HEK293T (cell line): ENCODE measurements around the gene SERPIND1.
"Not testable (repeated sequence)": the region's sequence is repeated elsewhere in the genome, so short reads cannot be mapped to it uniquely, and the experiment has no call there.

Source experiments
- CTCF ChIA-PET: fragments of 350-600 bp; formaldehyde crosslinking; extraction: SDS; loops from one replicate; lab custom pipeline; 2021; ENCODE audit warnings: antibody characterized with exemption, inconsistent platforms; lab: Yijun Ruan, JAX
- POLR2A ChIA-PET: fragments of 350-600 bp; formaldehyde crosslinking; extraction: SDS; loops from one replicate; lab custom pipeline; 2020; ENCODE audit warnings: antibody characterized with exemption, inconsistent platforms; lab: Yijun Ruan, JAX
- DNase-seq: peaks from one replicate; pipeline ENCODE4 v3.0.0; 2012; ENCODE audit warnings: mixed read lengths; ENCODE audit errors: extremely low spot score
- ARNT ChIP-seq: fragments of 450-650 bp; IDR thresholded peaks from 2 replicates; pipeline ENCODE4 v1.6.1; 2017; ENCODE audit warnings: mild to moderate bottlenecking
- BHLHE40 ChIP-seq: fragments of 450-650 bp; IDR thresholded peaks from 2 replicates; pipeline ENCODE4 v1.6.1; 2016; ENCODE audit warnings: mild to moderate bottlenecking, moderate library complexity, borderline replicate concordance
- CTBP1 ChIP-seq: fragments of 450-650 bp; IDR thresholded peaks from 2 replicates; pipeline ENCODE4 v1.6.1; 2016; ENCODE audit warnings: borderline replicate concordance
- ELF4 ChIP-seq: fragments of 450-650 bp; IDR thresholded peaks from 2 replicates; pipeline ENCODE4 v1.6.1; 2017; ENCODE audit warnings: antibody characterized with exemption
- FOXA1 ChIP-seq: fragments of 450-650 bp; IDR thresholded peaks from 2 replicates; pipeline ENCODE4 v1.6.1; 2016; ENCODE audit warnings: mild to moderate bottlenecking
- FOXK2 ChIP-seq: fragments of 450-650 bp; IDR thresholded peaks from 2 replicates; pipeline ENCODE4 v1.6.1; 2016; ENCODE audit warnings: mild to moderate bottlenecking
- FOXM1 ChIP-seq: fragments of 450-650 bp; IDR thresholded peaks from 2 replicates; pipeline ENCODE4 v1.6.1; 2017; ENCODE audit warnings: mild to moderate bottlenecking, borderline replicate concordance
- HDGF ChIP-seq: fragments of 450-650 bp; IDR thresholded peaks from 2 replicates; pipeline ENCODE4 v1.6.1; 2017; ENCODE audit warnings: antibody characterized with exemption, borderline replicate concordance
- L3MBTL2 ChIP-seq: fragments of 450-650 bp; conservative IDR thresholded peaks from 2 replicates; pipeline ENCODE4 v1.6.1; 2016; ENCODE audit warnings: mild to moderate bottlenecking
- LEF1 ChIP-seq: fragments of 450-650 bp; IDR thresholded peaks from 2 replicates; pipeline ENCODE4 v1.6.1; 2017; ENCODE audit warnings: mild to moderate bottlenecking, borderline replicate concordance
- NFRKB ChIP-seq: fragments of 450-650 bp; IDR thresholded peaks from 2 replicates; pipeline ENCODE4 v1.6.1; 2016; ENCODE audit warnings: mild to moderate bottlenecking, moderate library complexity
- PKNOX1 ChIP-seq: fragments of 450-650 bp; IDR thresholded peaks from 2 replicates; pipeline ENCODE4 v1.6.1; 2016
- SP1 ChIP-seq: fragments of 450-650 bp; IDR thresholded peaks from 2 replicates; pipeline ENCODE4 v1.6.1; 2017
- SUZ12 ChIP-seq: fragments of 450-650 bp; IDR thresholded peaks from 2 replicates; pipeline ENCODE4 v1.6.1; 2016; ENCODE audit warnings: mild to moderate bottlenecking
- TARDBP ChIP-seq: fragments of 450-650 bp; IDR thresholded peaks from 2 replicates; pipeline ENCODE4 v1.6.1; 2016
- ZNF384 ChIP-seq: fragments of 450-650 bp; IDR thresholded peaks from 2 replicates; pipeline ENCODE4 v1.6.1; 2016

Gene SERPIND1

GRCh38 chr22:20773793-20774212 is at the start of gene SERPIND1:
Gene SERPIND1 (plus strand): TSS chr22:20774113. CDS start chr22:20779313, 5,200 bp downstream.
- POLR2A ChIA-PET = no interaction called here

GRCh38 chr22:20724676-20725454 is 49.0 kb upstream of the SERPIND1 start:
- POLR2A ChIA-PET = no interaction called here

More at GRCh38 chr22:20773793-20774212, at the start of gene SERPIND1:
- DNase-seq = no peak
- CTCF ChIA-PET = interaction anchor here (0.8 kb wide), 1 partner anchor 10 kb away, joined by 3 read pairs; no protein-coding TSS in a partner anchor
- TF ChIP-seq ARNT (no peak), BHLHE40 (no peak), ZNF384 (no peak), NFRKB (no peak), FOXK2 (no peak), LEF1 (no peak), FOXA1 (no peak), PKNOX1 (no peak), HDGF (no peak), SUZ12 (no peak), SP1 (no peak), CTBP1 (no peak)

GRCh38 chr22:20725987-20726558 is 47.8 kb upstream of the SERPIND1 start:
- no peak for DNase-seq
- POLR2A ChIA-PET = no interaction called here
- CTCF ChIA-PET = interaction anchor here (0.6 kb wide), 1 partner anchor 122 kb away, joined by 3 read pairs; no protein-coding TSS in a partner anchor
- TF ChIP-seq LEF1 (no peak), ARNT (no peak), NFRKB (no peak), PKNOX1 (no peak), CTBP1 (no peak), SUZ12 (no peak), TARDBP (no peak), L3MBTL2 (no peak), SP1 (no peak), FOXK2 (no peak), BHLHE40 (no peak)

More at GRCh38 chr22:20724676-20725454, 49.0 kb upstream of the SERPIND1 start:
- TF ChIP-seq BHLHE40 (no peak), TARDBP (no peak), SUZ12 (no peak), CTBP1 (no peak), FOXK2 (no peak), LEF1 (no peak), FOXA1 (no peak), SP1 (no peak), L3MBTL2 (no peak)
- no peak for DNase-seq
- CTCF ChIA-PET = no interaction called here

- CTCF ChIA-PET = no interaction called here
- TF ChIP-seq TARDBP = no peak
- TF ChIP-seq SP1 = no peak
- no peak for TF ChIP-seq FOXA1
- no peak for TF ChIP-seq ZNF384
- TF ChIP-seq LEF1 = no peak
- TF ChIP-seq SUZ12 = no peak
- no peak for TF ChIP-seq FOXM1
- DNase-seq = no peak
- POLR2A ChIA-PET = no interaction called here
These were observed 46.5 kb upstream of the SERPIND1 start for GRCh38 chr22:20727118-20728015.

GRCh38 chr22:20728523-20729190 is 45.3 kb upstream of the SERPIND1 start:
- TF ChIP-seq BHLHE40 = no peak
- TF ChIP-seq FOXM1 = no peak
- TF ChIP-seq CTBP1 = no peak
- no peak for TF ChIP-seq SP1
- no peak for TF ChIP-seq L3MBTL2
- TF ChIP-seq FOXK2 = no peak
- TF ChIP-seq NFRKB = no peak
- TF ChIP-seq FOXA1 = no peak
- no peak for TF ChIP-seq HDGF
- no peak for TF ChIP-seq ARNT
- no peak for TF ChIP-seq LEF1
- ChIA-PET POLR2A (no interaction called here), CTCF (no interaction called here)
- DNase-seq = no peak

GRCh38 chr22:20729194-20729593 is 44.7 kb upstream of the SERPIND1 start:
- DNase-seq = no peak
- TF ChIP-seq L3MBTL2 = no peak
- TF ChIP-seq FOXM1 = no peak
- no peak for TF ChIP-seq ZNF384
- TF ChIP-seq SP1 = no peak
- no peak for TF ChIP-seq ELF4
- TF ChIP-seq FOXK2 = no peak
- TF ChIP-seq PKNOX1 = no peak
- no peak for TF ChIP-seq FOXA1
- TF ChIP-seq ARNT = no peak
- no peak for TF ChIP-seq SUZ12
- no peak for TF ChIP-seq LEF1
- no peak for TF ChIP-seq NFRKB
- TF ChIP-seq BHLHE40 = no peak
- TF ChIP-seq TARDBP = no peak
- TF ChIP-seq CTBP1 = no peak
- TF ChIP-seq HDGF = no peak
- CTCF ChIA-PET = no interaction called here
- POLR2A ChIA-PET = no interaction called here

GRCh38 chr22:20732431-20732830 is 41.5 kb upstream of the SERPIND1 start:
- DNase-seq, CTCF ChIA-PET, POLR2A ChIA-PET: not testable (repeated sequence)

GRCh38 chr22:20735356-20736162 is 38.4 kb upstream of the SERPIND1 start:
- POLR2A ChIA-PET, DNase-seq, CTCF ChIA-PET: not testable (repeated sequence)
